Stimulated activated CD4-positive, alpha-beta T cell treated with anti-CD3 and anti-CD28 coated beads, Interleukin-2, amount 100 ng/mL, for 4 hours (primary cell): Measurements from ENCODE around the gene DNAAF2.
"Not testable (repeated sequence)": the region's sequence is repeated elsewhere in the genome, so short reads cannot be mapped to it uniquely, and the experiment has no call there.

Experiments
- DNase-seq: peaks from one replicate; pipeline ENCODE4 v3.0.0-alpha.2; 2020; ENCODE audit warnings: low read depth

DNAAF2 gene

GRCh38 chr14:49634547-49635334, at the start of gene DNAAF2:
Gene DNAAF2, minus strand, starts transcription at chr14:49635244. Its CDS starts 95 bp downstream, at chr14:49635149.
- DNase-seq: peak; percentile 45

- DNase-seq: no peak
Observed at GRCh38 chr14:49679271-49679670, 44.2 kb upstream of the DNAAF2 start.

GRCh38 chr14:49677643-49678042, 42.6 kb upstream of the DNAAF2 start:
- no peak for DNase-seq

GRCh38 chr14:49673586-49673985, 38.5 kb upstream of the DNAAF2 start:
- DNase-seq: no peak

- no peak for DNase-seq
Observed at GRCh38 chr14:49670475-49670874, 35.4 kb upstream of the DNAAF2 start.

- DNase-seq: no peak
Observed at GRCh38 chr14:49659526-49660455, 24.7 kb upstream of the DNAAF2 start.

- DNase-seq: not testable (repeated sequence)
Observed at GRCh38 chr14:49657500-49657899, 22.5 kb upstream of the DNAAF2 start.

- no peak for DNase-seq
Observed at GRCh38 chr14:49654511-49654910, 19.5 kb upstream of the DNAAF2 start.

GRCh38 chr14:49653508-49653907, 18.5 kb upstream of the DNAAF2 start:
- no peak for DNase-seq

- DNase-seq: no peak
Observed at GRCh38 chr14:49642163-49642562, 7.1 kb upstream of the DNAAF2 start.

- no peak for DNase-seq
Observed at GRCh38 chr14:49641697-49642129, 6.7 kb upstream of the DNAAF2 start.

- no peak for DNase-seq
Observed at GRCh38 chr14:49640540-49641417, 5.7 kb upstream of the DNAAF2 start.

- no peak for DNase-seq
Observed at GRCh38 chr14:49637534-49638078, 2.6 kb upstream of the DNAAF2 start.

- no peak for DNase-seq
Observed at GRCh38 chr14:49636866-49637265, 1.8 kb upstream of the DNAAF2 start.

- peak; percentile 93 for DNase-seq
Observed at GRCh38 chr14:49633640-49634546, 1.2 kb downstream of the DNAAF2 start.

GRCh38 chr14:49623941-49624839, 10.9 kb downstream of the DNAAF2 start:
- DNase-seq: no peak

- DNase-seq: no peak
Observed at GRCh38 chr14:49623387-49623786, 11.7 kb downstream of the DNAAF2 start.

GRCh38 chr14:49622022-49622607, 12.9 kb downstream of the DNAAF2 start:
- no peak for DNase-seq
